HepG2 (cell line): ENCODE results near the gene MBLAC2. TPM values are rescaled to one million over a fixed set of nuclear protein-coding genes. Genes with fewer than 3 reads are reported as not detected.

Experiments used
- CHD2 ChIP-seq: IDR thresholded peaks from 2 replicates; pipeline ENCODE4 v1.6.1; 2011; ENCODE audit warnings: low read depth, low read length, improper control_type of control experiment
- ETV6 ChIP-seq: sonication (generic); formaldehyde crosslinking; conservative IDR thresholded peaks from 2 replicates; pipeline ENCODE4 v1.4.0; 2020; ENCODE audit warnings: missing genetic modification reagents
- FOXC1 ChIP-seq: sonication (generic); formaldehyde crosslinking; IDR thresholded peaks from 2 replicates; pipeline ENCODE4 v1.8.0; 2022; ENCODE audit warnings: mild to moderate bottlenecking, missing genetic modification reagents, borderline replicate concordance
- PAWR ChIP-seq: sonication (generic); formaldehyde crosslinking; IDR thresholded peaks from 2 replicates; pipeline ENCODE4 v1.4.0; 2020; ENCODE audit warnings: missing genetic modification reagents, mild to moderate bottlenecking, borderline replicate concordance
- POLR2G ChIP-seq: fragments of 200-400 bp; formaldehyde crosslinking; IDR thresholded peaks from 2 replicates; pipeline ENCODE4 v1.6.1; 2018; ENCODE audit warnings: mild to moderate bottlenecking, low read depth, low read length, moderate library complexity
- RARG ChIP-seq: sonication (generic); formaldehyde crosslinking; IDR thresholded peaks from 2 replicates; pipeline ENCODE4 v1.4.0; 2020; ENCODE audit warnings: low read depth, mild to moderate bottlenecking, missing genetic modification reagents
- SAFB2 ChIP-seq: sonication (generic); formaldehyde crosslinking; IDR thresholded peaks from 2 replicates; pipeline ENCODE4 v1.5.1; 2020; ENCODE audit warnings: missing genetic modification reagents, low read depth, mild to moderate bottlenecking, borderline replicate concordance
- SAP130 ChIP-seq: IDR thresholded peaks from 2 replicates; pipeline ENCODE4 v1.6.1; 2016; ENCODE audit warnings: low read depth
- U2AF2 ChIP-seq: fragments of 200-400 bp; formaldehyde crosslinking; IDR thresholded peaks from 2 replicates; pipeline ENCODE4 v1.6.1; 2017; ENCODE audit warnings: low read depth, mild to moderate bottlenecking, low read length
- USF2 ChIP-seq, 2 experiments: sonication (generic) in 1 of 2; formaldehyde crosslinking in 1 of 2; IDR thresholded peaks; 2 replicates each; pipeline versions ENCODE4 v1.5.1 to v1.6.1; 2011 to 2020; ENCODE audit warnings: borderline replicate concordance in 1 of 2, low read depth in 1 of 2, low read length in 1 of 2, mild to moderate bottlenecking in 1 of 2, missing genetic modification reagents in 1 of 2, moderate library complexity in 1 of 2
- ZBTB10 ChIP-seq: sonication (generic); formaldehyde crosslinking; IDR thresholded peaks from 2 replicates; pipeline ENCODE4 v1.4.0; 2020; ENCODE audit warnings: missing genetic modification reagents, borderline replicate concordance
- ZBTB4 ChIP-seq: sonication (generic); formaldehyde crosslinking; IDR thresholded peaks from 2 replicates; pipeline ENCODE4 v1.4.0; 2020; ENCODE audit warnings: missing genetic modification reagents, mild to moderate bottlenecking, borderline replicate concordance
- ZBTB7B ChIP-seq: sonication (generic); formaldehyde crosslinking; IDR thresholded peaks from 2 replicates; pipeline ENCODE4 v1.4.0; 2020; ENCODE audit warnings: missing genetic modification reagents
- ZFAT ChIP-seq: sonication (generic); formaldehyde crosslinking; conservative IDR thresholded peaks from 2 replicates; pipeline ENCODE4 v1.8.1; 2023; ENCODE audit warnings: missing genetic modification reagents, inconsistent platforms
- ZFP37 ChIP-seq: sonication (generic); formaldehyde crosslinking; IDR thresholded peaks from 2 replicates; pipeline ENCODE4 v1.4.0; 2020; ENCODE audit warnings: missing genetic modification reagents, borderline replicate concordance
- ZFY ChIP-seq: sonication (generic); formaldehyde crosslinking; IDR thresholded peaks from 2 replicates; pipeline ENCODE4 v1.4.0; 2020; ENCODE audit warnings: missing genetic modification reagents
- ZNF12 ChIP-seq: sonication (generic); formaldehyde crosslinking; IDR thresholded peaks from 2 replicates; pipeline ENCODE4 v1.5.0; 2020; ENCODE audit warnings: missing genetic modification reagents
- ZNF367 ChIP-seq: sonication (generic); formaldehyde crosslinking; IDR thresholded peaks from 2 replicates; pipeline ENCODE4 v1.4.0; 2020; ENCODE audit warnings: missing genetic modification reagents, borderline replicate concordance
- ZNF441 ChIP-seq: sonication (generic); formaldehyde crosslinking; IDR thresholded peaks from 2 replicates; pipeline ENCODE4 v1.7.0; 2021; ENCODE audit warnings: missing genetic modification reagents, borderline replicate concordance
- ZNF713 ChIP-seq: sonication (generic); formaldehyde crosslinking; IDR thresholded peaks from 2 replicates; pipeline ENCODE4 v1.4.0; 2020; ENCODE audit warnings: mild to moderate bottlenecking, missing genetic modification reagents
- ZNF746 ChIP-seq: sonication (generic); formaldehyde crosslinking; IDR thresholded peaks from 2 replicates; pipeline ENCODE4 v1.8.0; 2022; ENCODE audit warnings: mild to moderate bottlenecking, missing genetic modification reagents
- polyA plus RNA-seq, 8 experiments: library from polyadenylated mRNA; depleted of rRNA in 3 of 8; stranded (reverse) in 7 of 8; unstranded in 1 of 8; fragments of >200 nt; fragmentation: Illumina TruSeq in 4 of 8; extraction: Trizol in 4 of 8; gene quantifications; 2 replicates each; pipeline versions ENCODE4 v1.2.1 to v1.2.3, GENCODE V29; 2011 to 2016; ENCODE audit warnings: low read depth in 4 of 8, missing spikeins in 1 of 8, mixed read lengths in 1 of 8; ENCODE audit not compliant: insufficient read depth in 1 of 8
- total RNA-seq, 5 experiments: library from RNA; depleted of rRNA; stranded (reverse); fragments of >200 nt; fragmentation: Illumina TruSeq; extraction: Trizol; gene quantifications; 2 replicates each; pipeline ENCODE4 v1.2.3, GENCODE V29; 2016; ENCODE audit warnings: low read depth in 1 of 5

MBLAC2 gene
- total and polyA plus RNA-seq, 2 of the 13 experiments (the other 11 are each of a cell fraction or from before 2014, with no cell fraction given): 2.9 to 4.1 TPM

- TF ChIP-seq ZBTB7B (peak; percentile 61; the same call in 1 of the 2 replicates), ZFAT (peak; percentile 84), RARG (CRISPR knock-in tag) (no peak), POLR2G (no peak), PAWR (no peak), USF2 (IDR thresholded peaks at IDR 0.05; ENCODE audit: low read depth, low read length) (no peak), USF2 (CRISPR knock-in tag; IDR thresholded peaks at IDR 0.05; ENCODE audit: borderline replicate concordance) (peak; percentile 68; the same call in 1 of the 2 replicates), SAFB2 (CRISPR knock-in tag) (no peak), FOXC1 (CRISPR knock-in tag) (no peak), U2AF2 (no peak), ETV6 (CRISPR knock-in tag) (no peak), ZNF12 (CRISPR knock-in tag) (no peak; the same call in 1 of the 2 replicates), ZFY (CRISPR knock-in tag) (peak; percentile 70), ZFP37 (CRISPR knock-in tag) (no peak), ZBTB10 (CRISPR knock-in tag) (no peak), ZNF441 (peak; percentile 71), ZNF746 (CRISPR knock-in tag) (no peak; the same call in 1 of the 2 replicates), ZNF713 (no peak), SAP130 (no peak), ZBTB4 (no peak; the same call in 1 of the 2 replicates), ZNF367 (CRISPR knock-in tag) (peak; percentile 85; the same call in 1 of the 2 replicates), CHD2 (no peak)
These were observed 956 bp downstream of the MBLAC2 start (continued) for GRCh38 chr5:90473396-90474234.
